ENCODE data around the gene CHTF8.

CHTF8 gene

DNA sequence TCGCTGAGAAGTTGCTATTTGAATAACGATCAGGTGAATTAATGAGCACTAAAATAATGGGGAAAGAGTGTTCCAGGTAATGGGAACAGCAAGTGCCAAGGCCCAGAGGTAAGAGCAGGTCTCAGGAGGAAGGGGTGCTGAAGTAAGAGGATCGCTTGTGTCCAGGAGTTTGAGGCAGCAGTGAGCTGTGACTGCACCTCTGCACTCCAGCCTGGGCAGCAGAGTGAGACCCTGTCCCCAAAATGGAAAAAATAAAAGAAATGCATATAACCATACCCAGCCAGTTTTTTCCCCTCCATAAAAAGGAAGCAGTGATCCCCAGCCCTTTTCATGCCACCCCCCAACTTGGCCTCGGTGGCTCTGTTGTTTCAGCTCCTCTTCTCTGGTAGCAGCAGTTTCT is 43.7 kb downstream of the CHTF8 start:
- no peaks in the 10 kb centered on the region for H3K9me3 ChIP-seq (ENCODE audit: low read length)
- no peaks in the 10 kb centered on the region for H3K27me3 ChIP-seq (ENCODE audit: insufficient read depth, low read length)
- H3K9me2 ChIP-seq (ENCODE audit: low read depth, low read length), result no peaks in the 10 kb centered on the region
- no peak overlapping the region for H3K9ac ChIP-seq (ENCODE audit: low read length)
- H3K79me2 ChIP-seq (ENCODE audit: insufficient read depth, low read length), result no peaks in the 10 kb centered on the region
- H4K20me1 ChIP-seq (ENCODE audit: insufficient read depth, low read length), result no peaks in the 10 kb centered on the region
- no peak overlapping the region for H3K4me2 ChIP-seq (ENCODE audit: low read length)
- H3K36me3 ChIP-seq (ENCODE audit: insufficient read depth, low read length), result no peaks in the 10 kb centered on the region
- H3K4me1 ChIP-seq (ENCODE audit: insufficient read depth, low read length, severe bottlenecking), result no peaks in the 10 kb centered on the region
- TF ChIP-seq CTCF (IDR thresholded peaks at IDR 0.05; ENCODE audit: low read length) (no peak), EZH2 (IDR thresholded peaks at IDR 0.05; ENCODE audit: borderline replicate concordance, low read length) (no peak)
- H3K4me3 ChIP-seq (ENCODE audit: low read depth, low read length, poor library complexity, severe bottlenecking), result no peak overlapping the region
- no peak overlapping the region for H3K27ac ChIP-seq (ENCODE audit: low read depth, low read length, poor library complexity, severe bottlenecking)
- no peaks in the 10 kb centered on the region for H3F3A ChIP-seq (ENCODE audit: insufficient read depth, low read length)
- H2AFZ ChIP-seq (ENCODE audit: low read length), result no peak overlapping the region

GRCh38 chr16:69087161-69087581 is 45.2 kb downstream of the CHTF8 start:
- Histone ChIP-seq H3K4me1 (ENCODE audit: insufficient read depth, low read length, severe bottlenecking) (no peaks in the 10 kb centered on the region), H2AFZ (ENCODE audit: low read length) (no peak overlapping the region), H3K27me3 (ENCODE audit: insufficient read depth, low read length) (no peaks in the 10 kb centered on the region), H3K79me2 (ENCODE audit: insufficient read depth, low read length) (no peaks in the 10 kb centered on the region), H4K20me1 (ENCODE audit: insufficient read depth, low read length) (no peaks in the 10 kb centered on the region), H3K36me3 (ENCODE audit: insufficient read depth, low read length) (no peaks in the 10 kb centered on the region), H3K27ac (ENCODE audit: low read depth, low read length, poor library complexity, severe bottlenecking) (no peak overlapping the region), H3K9ac (ENCODE audit: low read length) (no peak overlapping the region), H3K9me2 (ENCODE audit: low read depth, low read length) (no peaks in the 10 kb centered on the region), H3F3A (ENCODE audit: insufficient read depth, low read length) (no peaks in the 10 kb centered on the region), H3K4me3 (ENCODE audit: low read depth, low read length, poor library complexity, severe bottlenecking) (no peak overlapping the region), H3K4me2 (ENCODE audit: low read length) (no peak overlapping the region), H3K9me3 (ENCODE audit: low read length) (no peaks in the 10 kb centered on the region)
- TF ChIP-seq CTCF (IDR thresholded peaks at IDR 0.05; ENCODE audit: low read length), result no peak
- no peak for TF ChIP-seq EZH2 (IDR thresholded peaks at IDR 0.05; ENCODE audit: borderline replicate concordance, low read length)

DNA sequence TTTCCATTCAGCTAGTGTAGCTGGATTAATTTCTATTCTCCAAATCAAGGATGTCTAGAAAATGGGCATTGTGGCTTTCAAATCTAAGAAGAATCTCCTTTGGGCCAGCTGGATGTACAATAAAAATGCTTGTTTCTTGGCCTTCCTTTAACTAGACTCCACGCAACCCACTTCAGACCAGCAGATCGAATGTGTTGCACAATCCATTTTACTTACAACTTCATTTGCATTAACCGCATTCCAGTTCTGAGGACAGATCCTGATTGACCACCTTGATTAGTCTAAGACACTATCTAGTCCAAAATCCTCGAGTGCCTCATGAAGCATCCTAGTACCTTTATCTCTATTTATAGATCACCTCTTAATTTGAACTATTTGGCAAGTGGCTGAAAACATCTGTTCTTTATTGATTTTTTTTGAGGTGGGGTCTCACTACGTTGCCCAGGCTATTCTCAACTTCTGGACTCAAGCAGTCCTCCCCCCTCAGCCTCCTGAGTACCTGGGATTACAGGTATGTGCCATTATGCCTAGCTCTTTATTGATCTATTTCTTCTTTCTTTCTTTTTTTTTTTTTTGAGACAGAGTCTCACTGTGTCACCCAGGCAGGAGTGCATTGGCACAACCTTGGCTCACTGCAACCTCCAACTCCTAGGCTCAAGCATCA is 47.2 kb downstream of the CHTF8 start:
- no peaks in the 10 kb centered on the region for H3K9me2 ChIP-seq (ENCODE audit: low read depth, low read length)
- TF ChIP-seq CTCF (IDR thresholded peaks at IDR 0.05; ENCODE audit: low read length) (no peak), EZH2 (IDR thresholded peaks at IDR 0.05; ENCODE audit: borderline replicate concordance, low read length) (no peak)
- H3K4me2 ChIP-seq (ENCODE audit: low read length), result no peak overlapping the region
- H3K4me1 ChIP-seq (ENCODE audit: insufficient read depth, low read length, severe bottlenecking), result no peaks in the 10 kb centered on the region
- H3K9ac ChIP-seq (ENCODE audit: low read length), result no peak overlapping the region
- no peaks in the 10 kb centered on the region for H3K36me3 ChIP-seq (ENCODE audit: insufficient read depth, low read length)
- H3K4me3 ChIP-seq (ENCODE audit: low read depth, low read length, poor library complexity, severe bottlenecking), result no peak overlapping the region
- no peak overlapping the region for H3K27ac ChIP-seq (ENCODE audit: low read depth, low read length, poor library complexity, severe bottlenecking)
- H2AFZ ChIP-seq (ENCODE audit: low read length), result no peak overlapping the region
- H3K79me2 ChIP-seq (ENCODE audit: insufficient read depth, low read length), result no peaks in the 10 kb centered on the region
- H3K27me3 ChIP-seq (ENCODE audit: insufficient read depth, low read length), result no peaks in the 10 kb centered on the region
- H3F3A ChIP-seq (ENCODE audit: insufficient read depth, low read length), result no peaks in the 10 kb centered on the region
- H4K20me1 ChIP-seq (ENCODE audit: insufficient read depth, low read length), result no peaks in the 10 kb centered on the region
- no peaks in the 10 kb centered on the region for H3K9me3 ChIP-seq (ENCODE audit: low read length)
